Ascending aorta (tissue), 2 donors: ENCODE results near the gene IER3. TPM values are rescaled to one million over a fixed set of nuclear protein-coding genes. Genes with fewer than 3 reads are reported as not detected.

Experiments used
- DNase-seq, 2 donors: peaks; one replicate each; pipeline ENCODE4 v3.0.0-alpha.2; 2019; ENCODE audit warnings: low spot score in 2 of 2
- H3K27ac ChIP-seq, 2 donors: fragments of 200-600 bp; sonication (generic); one replicate each; pipeline ENCODE4 v1.5.1; 2016 to 2017; ENCODE audit warnings: mild to moderate bottlenecking in 1 of 2
- H3K27me3 ChIP-seq: fragments of 200-600 bp; sonication (generic); one replicate; pipeline ENCODE4 v1.5.1; 2017
- H3K36me3 ChIP-seq, 2 donors: fragments of 200-600 bp; sonication (generic); one replicate each; pipeline ENCODE4 v1.5.1; 2016
- H3K4me1 ChIP-seq, 2 donors: fragments of 200-600 bp; sonication (generic); one replicate each; pipeline ENCODE4 v1.5.1; 2016 to 2017; ENCODE audit warnings: mild to moderate bottlenecking in 1 of 2
- H3K4me3 ChIP-seq, 2 donors: fragments of 200-600 bp; sonication (generic); one replicate each; pipeline ENCODE4 v1.5.1; 2016 to 2017; ENCODE audit warnings: mild to moderate bottlenecking in 1 of 2
- H3K9me3 ChIP-seq, 2 donors: fragments of 200-600 bp; sonication (generic); one replicate each; pipeline ENCODE4 v1.5.1; 2016
- intact Hi-C: fragments of 100-400 bp; cut with DNase I; formaldehyde crosslinking; loops from one replicate; pipeline ENCODE4 v1.15.1; 2023
- total RNA-seq: library from RNA; depleted of rRNA; stranded (reverse); fragments of >200 nt; gene quantifications from one replicate; pipeline ENCODE4 v1.1.0, GENCODE V29; 2016
- TF ChIP-seq, protein P1 (sequence below), 3 experiments: fragments of 200-600 bp in 2 of 3; fragments of 450-650 bp in 1 of 3; sonication (generic) in 2 of 3; IDR thresholded peaks; one replicate each; pipeline ENCODE4 v1.5.1; 2016 to 2019; ENCODE audit warnings: antibody characterized with exemption in 3 of 3, mild to moderate bottlenecking in 1 of 3, moderate library complexity in 1 of 3

The IER3 gene
- total RNA-seq, 1 donor from 2014 or later: 51.9 TPM

DNA sequence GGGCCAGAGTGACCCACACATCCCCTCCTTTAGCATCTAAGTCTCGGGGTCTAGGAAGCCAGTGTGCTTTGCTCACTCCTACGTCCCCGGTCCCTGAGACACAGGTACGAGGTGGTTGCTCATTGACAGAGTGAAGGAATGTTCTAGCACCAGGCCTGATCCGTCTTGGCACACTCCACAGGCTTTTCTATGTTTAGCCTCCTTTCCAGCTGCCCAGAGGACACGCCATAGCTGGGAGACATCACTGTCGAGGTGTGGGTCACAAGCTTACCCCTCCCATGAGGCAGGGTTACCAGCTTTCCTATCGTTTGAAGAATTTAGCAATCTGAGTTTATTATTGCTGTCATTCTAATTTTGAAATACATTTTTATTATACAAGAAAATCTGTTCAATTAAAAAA is 30.4 kb upstream of the IER3 start:
- no peak overlapping the region for H3K4me3 ChIP-seq
- H3K4me1 ChIP-seq: peaks cover 6 to 17% of the 10 kb centered on the region in 2 donors
- H3K36me3 ChIP-seq: no peaks in the 10 kb centered on the region
- H3K27me3 ChIP-seq: no peaks in the 10 kb centered on the region
- no peak for DNase-seq
- no peaks in the 10 kb centered on the region for H3K9me3 ChIP-seq
- H3K27ac ChIP-seq: no peak overlapping the region
- intact Hi-C loops: no loop called here
- TF ChIP-seq, protein P1, sequence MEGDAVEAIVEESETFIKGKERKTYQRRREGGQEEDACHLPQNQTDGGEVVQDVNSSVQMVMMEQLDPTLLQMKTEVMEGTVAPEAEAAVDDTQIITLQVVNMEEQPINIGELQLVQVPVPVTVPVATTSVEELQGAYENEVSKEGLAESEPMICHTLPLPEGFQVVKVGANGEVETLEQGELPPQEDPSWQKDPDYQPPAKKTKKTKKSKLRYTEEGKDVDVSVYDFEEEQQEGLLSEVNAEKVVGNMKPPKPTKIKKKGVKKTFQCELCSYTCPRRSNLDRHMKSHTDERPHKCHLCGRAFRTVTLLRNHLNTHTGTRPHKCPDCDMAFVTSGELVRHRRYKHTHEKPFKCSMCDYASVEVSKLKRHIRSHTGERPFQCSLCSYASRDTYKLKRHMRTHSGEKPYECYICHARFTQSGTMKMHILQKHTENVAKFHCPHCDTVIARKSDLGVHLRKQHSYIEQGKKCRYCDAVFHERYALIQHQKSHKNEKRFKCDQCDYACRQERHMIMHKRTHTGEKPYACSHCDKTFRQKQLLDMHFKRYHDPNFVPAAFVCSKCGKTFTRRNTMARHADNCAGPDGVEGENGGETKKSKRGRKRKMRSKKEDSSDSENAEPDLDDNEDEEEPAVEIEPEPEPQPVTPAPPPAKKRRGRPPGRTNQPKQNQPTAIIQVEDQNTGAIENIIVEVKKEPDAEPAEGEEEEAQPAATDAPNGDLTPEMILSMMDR (IDR thresholded peaks at IDR 0.05): no peak

DNA sequence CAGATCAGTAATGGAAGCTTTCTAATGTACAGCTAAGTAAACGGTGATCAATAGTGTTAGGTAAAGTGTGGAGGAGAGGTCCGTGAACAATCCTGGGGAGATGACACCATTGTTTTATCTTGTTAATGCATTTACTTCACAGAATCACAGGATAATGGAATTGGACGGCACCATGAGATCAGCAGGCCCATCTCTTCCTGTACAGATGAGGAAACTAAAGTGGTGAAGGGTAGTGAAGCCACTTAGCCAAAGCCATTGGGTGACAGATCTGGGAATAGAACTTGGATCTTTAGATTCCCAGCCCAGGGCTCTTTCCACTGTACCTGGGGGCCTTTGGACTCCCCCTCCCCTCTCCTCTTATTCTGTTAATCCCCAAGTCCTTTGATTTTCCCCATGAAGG is 26.2 kb upstream of the IER3 start:
- Histone ChIP-seq H3K4me3 (no peak overlapping the region), H3K27me3 (no peaks in the 10 kb centered on the region), H3K36me3 (no peaks in the 10 kb centered on the region), H3K27ac (no peak overlapping the region), H3K4me1 (peaks cover 7 to 10% of the 10 kb centered on the region in 2 donors), H3K9me3 (no peaks in the 10 kb centered on the region)
- intact Hi-C loops: no loop called here
- no peak for DNase-seq
- TF ChIP-seq, protein P1 (IDR thresholded peaks at IDR 0.05): no peak

DNA sequence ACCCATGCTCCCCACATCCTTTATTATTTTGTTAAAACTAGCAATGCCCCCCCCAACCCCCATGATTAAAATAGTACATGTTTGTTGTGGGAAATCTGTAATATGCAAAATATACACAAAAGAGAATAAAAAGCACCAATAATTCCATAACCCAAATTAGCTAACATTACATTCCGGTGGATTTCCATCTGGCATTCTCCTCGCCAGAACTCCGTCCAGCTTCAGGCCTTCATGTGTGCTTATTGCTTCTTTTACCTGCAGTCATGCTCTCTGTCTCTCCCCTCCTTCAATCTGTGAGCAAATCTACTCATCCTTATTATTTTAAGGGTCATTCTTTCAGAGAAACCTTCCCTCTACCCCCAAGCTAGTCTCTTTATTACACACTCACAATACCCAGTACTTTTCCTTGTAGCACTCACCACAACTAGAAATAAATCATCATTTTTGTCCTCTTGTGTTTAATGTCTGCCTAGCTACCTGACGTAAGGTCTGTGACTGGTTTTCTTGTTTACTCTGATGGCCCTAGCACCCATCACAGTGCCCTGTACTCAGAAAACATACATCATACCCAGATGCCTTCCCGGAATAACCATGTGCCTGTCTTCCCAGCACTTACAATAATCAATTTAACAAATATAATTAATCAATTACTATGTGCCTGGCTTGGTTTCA is 25.6 kb upstream of the IER3 start:
- TF ChIP-seq, protein P1 (IDR thresholded peaks at IDR 0.05): no peak
- H3K36me3 ChIP-seq: no peaks in the 10 kb centered on the region
- H3K4me1 ChIP-seq: peaks cover 7 to 10% of the 10 kb centered on the region in 2 donors
- DNase-seq: no peak
- intact Hi-C loops: loop anchor here (1.0 kb wide), 1 partner anchor 17 kb away; no protein-coding TSS in a partner anchor
- peak overlapping the region; percentile 42 to 73 for H3K27ac ChIP-seq
- no peak overlapping the region for H3K4me3 ChIP-seq
- H3K9me3 ChIP-seq: no peaks in the 10 kb centered on the region
- no peaks in the 10 kb centered on the region for H3K27me3 ChIP-seq

DNA sequence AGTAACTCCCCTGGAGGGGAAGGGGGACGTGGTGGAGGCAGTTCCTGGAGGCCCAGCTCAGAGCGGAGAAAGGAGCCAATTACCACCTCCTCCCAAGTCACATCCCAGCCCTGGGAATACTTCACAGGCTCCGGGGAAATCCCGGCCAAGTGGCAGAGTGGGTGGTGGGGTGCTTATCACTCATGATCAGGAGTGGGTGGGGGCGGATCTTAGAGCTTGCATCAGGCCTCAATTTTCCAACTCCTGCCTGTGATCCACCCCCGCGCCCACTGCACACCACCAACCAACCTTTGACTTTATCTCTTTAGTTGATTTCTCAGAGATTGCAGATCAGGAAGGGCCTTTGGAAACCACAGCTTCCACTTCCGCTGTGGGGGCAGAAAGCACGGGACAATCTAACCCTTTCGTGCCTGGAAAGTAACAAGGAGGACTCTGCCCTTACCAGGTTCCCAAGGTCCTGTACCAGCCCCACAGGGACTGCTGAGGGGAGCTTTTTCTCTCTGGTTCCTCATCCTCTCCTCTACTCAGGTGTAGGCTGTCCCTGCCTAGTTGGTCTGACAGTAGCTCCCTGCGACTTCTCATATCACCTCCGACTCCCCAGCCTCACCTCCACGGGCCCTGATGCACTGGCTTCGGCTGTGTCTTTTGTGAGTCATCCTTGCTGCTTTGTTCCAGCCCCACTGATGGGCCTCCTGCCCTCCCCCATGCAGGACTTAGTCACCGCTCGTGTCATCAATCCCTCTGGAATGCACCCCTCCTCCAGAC is 24.9 kb upstream of the IER3 start:
- peak; percentile 63 to 86 for DNase-seq
- peak overlapping the region; percentile 42 to 73 for H3K27ac ChIP-seq
- TF ChIP-seq, protein P1 (IDR thresholded peaks at IDR 0.05): no peak

DNA sequence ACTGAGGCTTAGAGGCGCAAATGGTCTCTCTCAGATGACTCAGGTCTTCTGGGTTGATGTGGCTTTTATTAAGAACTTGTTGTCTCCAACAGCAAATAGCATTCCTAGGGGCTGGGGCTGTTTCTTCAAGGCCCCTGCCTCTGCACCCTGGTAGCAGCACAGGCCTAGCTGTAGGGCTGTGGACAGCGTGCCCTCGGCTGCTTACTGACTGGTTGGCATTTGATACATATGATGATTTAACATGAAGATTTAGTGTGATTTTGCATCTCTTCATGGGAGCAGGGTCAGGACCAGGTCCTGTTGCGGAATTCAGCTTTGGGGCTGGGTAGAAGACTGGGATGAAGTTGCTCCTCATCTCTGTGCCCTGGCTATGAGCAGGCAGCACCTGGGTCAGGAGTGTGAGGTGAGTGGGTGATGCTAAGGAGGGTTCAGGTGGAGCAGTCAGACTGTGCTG is 24.3 kb upstream of the IER3 start:
- no peaks in the 10 kb centered on the region for H3K27me3 ChIP-seq
- H3K9me3 ChIP-seq: no peaks in the 10 kb centered on the region
- peaks cover 7 to 13% of the 10 kb centered on the region in 2 donors for H3K4me1 ChIP-seq
- no peak for DNase-seq
- H3K36me3 ChIP-seq: no peaks in the 10 kb centered on the region
- TF ChIP-seq, protein P1 (IDR thresholded peaks at IDR 0.05): no peak
- peak overlapping the region; percentile 42 to 73 for H3K27ac ChIP-seq
- intact Hi-C loops: loop anchor here (1.0 kb wide), 1 partner anchor 15 kb away; no protein-coding TSS in a partner anchor
- H3K4me3 ChIP-seq: no peak overlapping the region

More for the DNA sequence above, 24.9 kb upstream of the IER3 start:
- peaks cover 7 to 10% of the 10 kb centered on the region in 2 donors for H3K4me1 ChIP-seq
- intact Hi-C loops: loop anchor here (1.0 kb wide), 1 partner anchor 16 kb away; no protein-coding TSS in a partner anchor
- H3K4me3 ChIP-seq: no peak overlapping the region
- no peaks in the 10 kb centered on the region for H3K9me3 ChIP-seq
- no peaks in the 10 kb centered on the region for H3K27me3 ChIP-seq
- no peaks in the 10 kb centered on the region for H3K36me3 ChIP-seq
